K562 (cell line): ENCODE results near the gene ZNF668. TPM values are rescaled to one million over a fixed set of nuclear protein-coding genes. Genes with fewer than 3 reads are reported as not detected.

ENCODE experiments used
- NFE2 ChIP-seq: IDR thresholded peaks from 2 replicates; pipeline ENCODE4 v1.6.1; 2014; ENCODE audit warnings: antibody characterized with exemption, low read depth
- TAL1 ChIP-seq: fragments of 450-650 bp; IDR thresholded peaks from 2 replicates; pipeline ENCODE4 v1.6.1; 2016; ENCODE audit warnings: mild to moderate bottlenecking
- ZNF140 ChIP-seq: fragments of 250-450 bp; sonication (Bioruptor Pico); IDR thresholded peaks from 2 replicates; pipeline ENCODE4 v1.8.0; 2021; ENCODE audit warnings: moderate library complexity, mild to moderate bottlenecking, inconsistent platforms
- ZNF197 ChIP-seq: fragments of 200-800 bp; sonication (Bioruptor generic); IDR thresholded peaks from 2 replicates; pipeline ENCODE4 v1.6.1; 2016; ENCODE audit warnings: low read depth, missing genetic modification characterization, missing compliant biosample characterization
- polyA plus RNA-seq, 8 experiments: library from polyadenylated mRNA; depleted of rRNA in 4 of 8; stranded (reverse) in 5 of 8; unstranded in 3 of 8; fragments of >200 nt; fragmentation: Nextera tagmentation in 2 of 8; fragmentation: Illumina TruSeq in 1 of 8; extraction: Ambion mirVana in 2 of 8; extraction: Trizol in 1 of 8; gene quantifications; 2 replicates each; pipeline versions ENCODE4 v1.2.1 to v1.2.3, GENCODE V29; 2011 to 2014; ENCODE audit warnings: inconsistent platforms in 1 of 8, missing spikeins in 1 of 8
- total RNA-seq, 7 experiments: library from RNA; depleted of rRNA in 6 of 7; stranded (reverse); fragments of >200 nt in 6 of 7; fragmentation: Illumina TruSeq in 2 of 7; extraction: Trizol in 2 of 7; gene quantifications; 2 replicates each; pipeline versions ENCODE4 v1.2.1 to v1.2.3, GENCODE V29; 2011 to 2021; ENCODE audit warnings: low replicate concordance in 1 of 7
- TF ChIP-seq, protein P1 (sequence below): IDR thresholded peaks from 2 replicates; pipeline ENCODE4 v1.6.1; 2012; ENCODE audit warnings: low read depth, low read length, improper control_type of control experiment, borderline replicate concordance
- TF ChIP-seq, protein P2 (sequence below): sonication (generic); formaldehyde crosslinking; IDR thresholded peaks from 2 replicates; pipeline ENCODE4 v1.8.0; 2022; ENCODE audit warnings: mild to moderate bottlenecking, low read depth, missing genetic modification reagents
- TF ChIP-seq, protein P3 (sequence below): fragments of 450-650 bp; conservative IDR thresholded peaks from 2 replicates; pipeline ENCODE4 v1.6.1; 2016; ENCODE audit warnings: missing genetic modification characterization, low read depth, mild to moderate bottlenecking, missing compliant biosample characterization, moderate library complexity
- TF ChIP-seq, protein P4 (sequence below), 2 experiments: fragments of 450-650 bp; IDR thresholded peaks; 2 replicates each; pipeline ENCODE4 v1.6.1; 2016; ENCODE audit warnings: mild to moderate bottlenecking in 2 of 2, borderline replicate concordance in 1 of 2, low read depth in 1 of 2, moderate library complexity in 1 of 2
- TF ChIP-seq, protein P5 (sequence below): sonication (generic); formaldehyde crosslinking; IDR thresholded peaks from 2 replicates; pipeline ENCODE4 v1.9.0; 2022; ENCODE audit warnings: mild to moderate bottlenecking, missing genetic modification reagents

Gene ZNF668
- total and polyA plus RNA-seq, 9 of the 15 experiments (the other 6 are each of a cell fraction or from before 2014, with no cell fraction given) = 0.04 to 15.3 (median 3.8) TPM; not detected in 1

DNA sequence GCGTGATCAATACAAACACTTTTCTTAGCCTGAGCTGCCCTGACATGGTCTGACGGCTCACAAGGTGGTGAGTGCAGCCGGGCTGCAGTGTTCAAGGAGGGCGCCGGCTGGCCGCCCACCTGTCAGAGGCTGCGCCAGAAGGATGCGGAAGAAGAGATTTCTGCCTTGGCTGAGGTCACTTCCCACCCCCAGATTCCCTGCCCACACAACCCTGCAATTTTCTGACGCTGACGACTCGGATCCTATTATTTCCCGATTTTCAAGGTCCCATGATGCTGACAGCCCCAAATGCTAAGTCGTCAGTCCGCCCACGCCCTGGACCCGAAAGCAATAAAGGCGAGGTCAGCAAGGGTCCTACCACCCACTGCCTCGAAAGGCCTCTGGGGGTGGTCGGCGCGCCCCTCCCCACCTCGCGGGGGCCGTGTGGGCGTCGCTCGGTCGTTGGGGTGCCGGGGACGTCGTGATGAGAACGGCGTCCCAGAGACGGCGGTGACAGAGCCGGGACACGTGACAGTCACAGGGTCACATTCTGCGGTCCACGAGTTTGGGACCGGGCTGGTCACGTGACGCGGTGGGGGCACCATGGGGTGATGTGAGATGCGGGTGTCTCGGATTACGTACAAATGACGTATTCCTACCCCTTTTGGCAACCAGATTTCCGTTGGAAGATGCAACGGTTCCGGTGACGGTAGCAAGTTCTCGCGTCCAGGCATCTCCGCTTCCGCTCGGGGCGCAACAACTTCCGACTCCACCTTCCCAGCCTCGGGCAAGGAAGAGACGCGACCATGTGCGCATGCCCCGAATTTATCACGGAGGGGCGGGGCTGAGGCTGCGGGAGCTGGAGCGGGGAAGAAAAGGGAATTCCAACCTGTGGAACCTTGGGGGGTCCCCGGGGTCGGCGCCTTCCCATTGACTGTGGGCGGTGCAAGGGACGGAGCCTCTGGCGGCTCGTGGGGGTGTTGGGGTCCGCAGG lies 41.0 kb downstream of the ZNF668 start, which contains the start of gene STX4 (continued):
- TF ChIP-seq, protein P1, sequence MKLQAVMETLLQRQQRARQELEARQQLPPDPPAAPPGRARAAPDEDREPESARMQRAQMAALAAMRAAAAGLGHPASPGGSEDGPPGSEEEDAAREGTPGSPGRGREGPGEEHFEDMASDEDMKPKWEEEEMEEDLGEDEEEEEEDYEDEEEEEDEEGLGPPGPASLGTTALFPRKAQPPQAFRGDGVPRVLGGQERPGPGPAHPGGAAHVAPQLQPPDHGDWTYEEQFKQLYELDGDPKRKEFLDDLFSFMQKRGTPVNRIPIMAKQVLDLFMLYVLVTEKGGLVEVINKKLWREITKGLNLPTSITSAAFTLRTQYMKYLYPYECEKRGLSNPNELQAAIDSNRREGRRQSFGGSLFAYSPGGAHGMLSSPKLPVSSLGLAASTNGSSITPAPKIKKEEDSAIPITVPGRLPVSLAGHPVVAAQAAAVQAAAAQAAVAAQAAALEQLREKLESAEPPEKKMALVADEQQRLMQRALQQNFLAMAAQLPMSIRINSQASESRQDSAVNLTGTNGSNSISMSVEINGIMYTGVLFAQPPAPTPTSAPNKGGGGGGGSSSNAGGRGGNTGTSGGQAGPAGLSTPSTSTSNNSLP = no peak
- TF ChIP-seq, protein P2, sequence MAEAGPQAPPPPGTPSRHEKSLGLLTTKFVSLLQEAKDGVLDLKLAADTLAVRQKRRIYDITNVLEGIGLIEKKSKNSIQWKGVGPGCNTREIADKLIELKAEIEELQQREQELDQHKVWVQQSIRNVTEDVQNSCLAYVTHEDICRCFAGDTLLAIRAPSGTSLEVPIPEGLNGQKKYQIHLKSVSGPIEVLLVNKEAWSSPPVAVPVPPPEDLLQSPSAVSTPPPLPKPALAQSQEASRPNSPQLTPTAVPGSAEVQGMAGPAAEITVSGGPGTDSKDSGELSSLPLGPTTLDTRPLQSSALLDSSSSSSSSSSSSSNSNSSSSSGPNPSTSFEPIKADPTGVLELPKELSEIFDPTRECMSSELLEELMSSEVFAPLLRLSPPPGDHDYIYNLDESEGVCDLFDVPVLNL = no peak
- peak; percentile 36; the same call in 1 of the 2 replicates for TF ChIP-seq NFE2
- TF ChIP-seq ZNF197 (CRISPR knock-in tag) = 0 out of 2 replicates have a peak, but pooled peaks have one; percentile 40
- TF ChIP-seq, protein P3, sequence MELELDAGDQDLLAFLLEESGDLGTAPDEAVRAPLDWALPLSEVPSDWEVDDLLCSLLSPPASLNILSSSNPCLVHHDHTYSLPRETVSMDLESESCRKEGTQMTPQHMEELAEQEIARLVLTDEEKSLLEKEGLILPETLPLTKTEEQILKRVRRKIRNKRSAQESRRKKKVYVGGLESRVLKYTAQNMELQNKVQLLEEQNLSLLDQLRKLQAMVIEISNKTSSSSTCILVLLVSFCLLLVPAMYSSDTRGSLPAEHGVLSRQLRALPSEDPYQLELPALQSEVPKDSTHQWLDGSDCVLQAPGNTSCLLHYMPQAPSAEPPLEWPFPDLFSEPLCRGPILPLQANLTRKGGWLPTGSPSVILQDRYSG (tag) = peak; percentile 75
- TF ChIP-seq, protein P4, sequence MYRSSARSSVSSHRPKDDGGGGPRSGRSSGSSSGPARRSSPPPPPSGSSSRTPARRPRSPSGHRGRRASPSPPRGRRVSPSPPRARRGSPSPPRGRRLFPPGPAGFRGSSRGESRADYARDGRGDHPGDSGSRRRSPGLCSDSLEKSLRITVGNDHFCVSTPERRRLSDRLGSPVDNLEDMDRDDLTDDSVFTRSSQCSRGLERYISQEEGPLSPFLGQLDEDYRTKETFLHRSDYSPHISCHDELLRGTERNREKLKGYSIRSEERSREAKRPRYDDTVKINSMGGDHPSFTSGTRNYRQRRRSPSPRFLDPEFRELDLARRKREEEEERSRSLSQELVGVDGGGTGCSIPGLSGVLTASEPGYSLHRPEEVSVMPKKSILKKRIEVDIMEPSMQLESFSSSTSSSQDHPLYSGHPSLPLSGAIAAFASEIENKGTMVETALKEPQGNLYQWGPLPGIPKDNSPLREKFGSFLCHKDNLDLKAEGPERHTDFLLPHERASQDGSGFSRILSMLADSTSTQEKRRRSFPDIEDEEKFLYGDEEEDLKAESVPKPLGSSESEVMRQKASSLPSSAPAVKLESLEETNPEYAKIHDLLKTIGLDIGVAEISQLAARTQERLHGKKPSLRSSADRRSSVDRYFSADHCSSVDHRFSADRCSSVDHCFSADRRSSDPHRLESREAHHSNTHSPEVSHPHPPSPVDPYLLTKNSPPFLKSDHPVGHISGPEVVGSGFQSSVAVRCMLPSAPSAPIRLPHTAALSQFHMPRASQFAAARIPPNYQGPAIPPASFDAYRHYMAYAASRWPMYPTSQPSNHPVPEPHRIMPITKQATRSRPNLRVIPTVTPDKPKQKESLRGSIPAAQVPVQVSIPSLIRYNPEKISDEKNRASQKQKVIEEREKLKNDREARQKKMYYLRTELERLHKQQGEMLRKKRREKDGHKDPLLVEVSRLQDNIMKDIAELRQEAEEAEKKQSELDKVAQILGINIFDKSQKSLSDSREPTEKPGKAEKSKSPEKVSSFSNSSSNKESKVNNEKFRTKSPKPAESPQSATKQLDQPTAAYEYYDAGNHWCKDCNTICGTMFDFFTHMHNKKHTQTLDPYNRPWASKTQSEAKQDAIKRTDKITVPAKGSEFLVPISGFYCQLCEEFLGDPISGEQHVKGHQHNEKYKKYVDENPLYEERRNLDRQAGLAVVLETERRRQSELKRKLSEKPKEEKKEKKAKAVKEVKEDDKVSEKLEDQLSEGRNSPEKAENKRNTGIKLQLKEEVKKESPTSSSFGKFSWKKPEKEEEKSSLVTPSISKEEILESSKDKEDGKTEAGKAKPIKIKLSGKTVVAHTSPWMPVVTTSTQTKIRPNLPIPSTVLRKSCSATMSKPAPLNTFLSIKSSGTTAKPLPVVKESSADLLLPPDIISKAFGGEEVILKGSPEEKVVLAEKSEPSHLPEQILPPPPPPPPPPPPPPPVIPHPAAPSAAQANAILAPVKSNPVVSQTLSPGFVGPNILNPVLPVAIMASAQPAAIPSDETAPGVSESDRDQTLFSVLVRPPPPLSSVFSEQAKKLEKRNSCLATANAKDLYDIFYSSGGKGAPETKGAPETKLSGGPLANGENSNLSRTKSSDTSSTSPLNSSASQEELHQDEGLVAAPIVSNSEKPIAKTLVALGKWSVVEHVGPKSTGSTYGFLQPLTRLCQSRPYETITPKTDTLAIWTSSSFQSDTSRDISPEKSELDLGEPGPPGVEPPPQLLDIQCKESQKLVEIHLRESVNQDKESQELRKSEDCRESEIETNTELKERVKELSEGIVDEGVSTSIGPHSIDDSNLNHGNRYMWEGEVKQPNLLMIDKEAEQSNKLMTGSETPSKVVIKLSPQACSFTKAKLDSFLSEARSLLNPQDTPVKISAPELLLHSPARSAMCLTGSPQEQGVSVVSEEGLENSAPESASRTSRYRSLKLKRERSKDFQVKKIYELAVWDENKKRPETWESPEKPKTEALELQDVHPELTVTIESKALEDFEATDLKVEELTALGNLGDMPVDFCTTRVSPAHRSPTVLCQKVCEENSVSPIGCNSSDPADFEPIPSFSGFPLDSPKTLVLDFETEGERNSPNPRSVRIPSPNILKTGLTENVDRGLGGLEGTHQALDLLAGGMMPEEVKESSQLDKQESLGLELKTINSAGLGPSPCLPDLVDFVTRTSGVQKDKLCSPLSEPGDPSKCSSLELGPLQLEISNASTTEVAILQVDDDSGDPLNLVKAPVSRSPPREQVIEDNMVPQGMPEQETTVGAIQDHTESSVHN (IDR thresholded peaks at IDR 0.05; ENCODE audit: borderline replicate concordance in 1 of 2, low read depth in 1 of 2) = peak in 1 of 2 experiments; percentile 89; a peak in 2 of 4 replicates
- TF ChIP-seq TAL1 = no peak
- TF ChIP-seq, protein P5, sequence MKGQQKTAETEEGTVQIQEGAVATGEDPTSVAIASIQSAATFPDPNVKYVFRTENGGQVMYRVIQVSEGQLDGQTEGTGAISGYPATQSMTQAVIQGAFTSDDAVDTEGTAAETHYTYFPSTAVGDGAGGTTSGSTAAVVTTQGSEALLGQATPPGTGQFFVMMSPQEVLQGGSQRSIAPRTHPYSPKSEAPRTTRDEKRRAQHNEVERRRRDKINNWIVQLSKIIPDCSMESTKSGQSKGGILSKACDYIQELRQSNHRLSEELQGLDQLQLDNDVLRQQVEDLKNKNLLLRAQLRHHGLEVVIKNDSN (CRISPR knock-in tag) = peak; percentile 100
- no peak for TF ChIP-seq ZNF140 (CRISPR knock-in tag)
